T-helper 9 cell (primary cell): ENCODE measurements around the gene ELL2.
"Not testable (repeated sequence)": the region's sequence is repeated elsewhere in the genome, so short reads cannot be mapped to it uniquely, and the experiment has no call there.

Source experiments
- DNase-seq: peaks from one replicate; pipeline ENCODE4 v3.0.0-alpha.2; 2020

Gene ELL2

DNA sequence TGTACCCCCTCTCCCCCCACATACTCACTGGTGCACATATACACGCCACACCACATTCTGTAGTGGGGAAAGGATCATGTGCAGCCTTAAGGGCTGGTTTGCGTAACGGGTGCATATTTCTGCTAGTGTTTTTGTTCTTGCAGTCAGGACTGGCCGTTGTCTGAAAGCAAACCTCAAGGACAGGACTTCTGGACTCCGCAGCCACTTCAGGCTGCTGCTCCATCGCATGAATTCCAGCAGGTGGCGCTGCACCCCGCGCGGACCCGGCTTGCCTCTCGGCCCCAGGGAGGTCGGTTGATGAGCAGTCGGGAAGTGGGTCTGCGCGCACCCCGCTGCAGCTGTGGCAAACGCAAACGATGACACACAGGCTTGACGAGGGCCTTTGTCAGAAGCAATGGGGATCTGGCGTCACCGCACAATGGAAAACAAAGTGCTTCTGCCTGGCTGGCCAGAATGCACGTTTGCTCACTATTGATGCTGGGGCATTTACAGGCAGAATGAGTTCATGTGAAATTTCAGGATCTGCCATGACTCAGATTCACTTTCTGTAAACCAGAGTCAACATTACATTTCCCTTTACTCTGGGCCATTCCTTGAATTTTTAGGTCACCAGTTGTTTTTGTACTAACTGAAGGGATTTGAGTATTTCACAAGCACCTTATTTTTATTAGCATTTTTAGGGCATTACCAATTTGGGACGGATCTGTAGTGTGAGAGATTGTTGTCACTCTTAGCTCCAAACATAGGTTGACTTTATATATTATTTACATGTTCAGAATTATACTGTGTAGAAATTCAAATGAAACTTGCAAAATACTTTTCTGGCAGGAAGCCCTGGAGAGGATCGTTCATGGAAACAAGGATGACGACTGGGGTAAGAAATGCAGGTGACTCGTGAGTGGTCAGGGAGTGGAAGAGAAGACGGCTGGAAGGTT is 102.7 kb downstream of the ELL2 start:
- DNase-seq: peak; percentile 85

DNA sequence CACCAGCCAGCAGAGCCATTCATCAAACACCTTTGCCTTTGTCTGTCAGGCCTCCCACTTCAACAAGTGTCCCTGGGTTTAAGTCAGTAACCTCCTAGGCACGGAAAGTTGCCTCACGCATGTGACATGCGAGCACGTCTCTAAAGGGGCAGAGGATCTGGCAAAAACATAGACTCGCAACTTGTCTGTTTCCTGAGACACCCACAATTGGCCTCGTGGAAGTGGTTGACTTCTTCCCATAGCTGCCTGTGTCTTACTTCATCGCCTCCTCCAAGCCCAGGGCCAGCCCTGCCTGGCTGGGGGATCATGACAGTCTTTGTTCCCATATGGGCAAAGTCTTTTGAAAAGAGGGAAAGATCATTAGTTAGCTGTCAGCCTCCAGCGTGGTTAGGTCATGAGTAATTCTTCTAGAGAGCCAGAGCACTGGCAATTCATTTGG is 103.6 kb downstream of the ELL2 start:
- no peak for DNase-seq

DNA sequence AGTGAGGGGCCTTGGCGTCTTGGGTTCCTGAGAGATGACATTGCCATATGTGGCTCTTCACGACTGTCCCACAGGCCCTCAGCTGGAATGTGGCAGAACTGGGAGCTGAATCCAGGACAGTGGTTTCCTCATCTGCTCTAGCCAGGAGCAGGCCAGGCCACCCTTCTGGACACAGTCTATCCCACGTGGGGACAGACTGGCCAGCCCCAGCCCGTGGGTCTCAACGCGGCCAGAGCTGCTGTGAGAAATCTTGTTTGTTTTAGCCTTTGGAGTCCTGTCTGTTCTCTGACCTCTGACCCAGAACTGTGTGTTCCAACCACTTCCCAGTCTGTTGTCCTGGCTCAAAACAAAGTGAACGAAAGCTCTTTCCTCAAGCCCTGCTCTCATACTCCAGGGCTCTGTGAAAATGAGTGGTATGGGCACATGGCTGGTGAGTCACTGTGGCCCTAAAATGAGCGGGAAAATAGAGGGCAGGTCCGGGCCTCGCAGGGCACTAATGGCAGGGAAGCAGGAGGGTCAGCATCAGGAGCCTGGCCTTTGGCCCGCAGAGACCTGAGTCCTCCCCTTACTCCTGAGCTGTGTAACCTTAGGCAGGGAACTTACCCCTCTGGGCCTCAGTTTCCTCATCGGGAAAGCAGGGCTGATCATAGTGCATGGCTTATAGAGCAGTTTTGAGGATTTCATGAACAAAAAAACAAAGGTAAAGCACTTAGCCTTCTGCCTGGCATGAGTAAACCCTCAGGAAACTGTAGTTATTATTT is 104.3 kb downstream of the ELL2 start:
- no peak for DNase-seq

DNA sequence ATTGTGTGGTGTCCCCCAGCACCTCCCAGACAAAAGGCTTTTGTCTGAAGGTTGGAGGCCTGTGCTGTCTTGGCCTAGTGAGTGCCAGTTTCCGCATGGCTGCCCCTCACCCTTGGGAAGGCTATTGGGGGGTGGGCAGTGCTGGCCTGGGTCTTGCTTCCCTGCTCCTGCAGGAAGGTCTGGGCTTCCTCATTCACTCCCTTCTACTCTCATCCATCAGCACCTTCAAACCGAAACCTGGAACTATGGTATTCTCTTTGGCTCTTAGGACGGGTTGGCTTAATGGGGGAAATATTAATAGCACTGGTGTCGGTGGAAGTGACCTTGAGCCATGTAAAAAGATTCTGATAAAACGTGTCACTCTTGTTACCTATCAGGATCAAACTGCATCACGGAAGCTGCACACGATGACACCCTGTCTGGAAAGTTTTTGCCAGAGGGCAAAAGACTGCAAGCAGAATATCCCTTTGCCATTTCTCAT is 105.1 kb downstream of the ELL2 start:
- DNase-seq: no peak

GRCh38 chr5:95853490-95853889 is 108.2 kb downstream of the ELL2 start:
- no peak for DNase-seq

DNA sequence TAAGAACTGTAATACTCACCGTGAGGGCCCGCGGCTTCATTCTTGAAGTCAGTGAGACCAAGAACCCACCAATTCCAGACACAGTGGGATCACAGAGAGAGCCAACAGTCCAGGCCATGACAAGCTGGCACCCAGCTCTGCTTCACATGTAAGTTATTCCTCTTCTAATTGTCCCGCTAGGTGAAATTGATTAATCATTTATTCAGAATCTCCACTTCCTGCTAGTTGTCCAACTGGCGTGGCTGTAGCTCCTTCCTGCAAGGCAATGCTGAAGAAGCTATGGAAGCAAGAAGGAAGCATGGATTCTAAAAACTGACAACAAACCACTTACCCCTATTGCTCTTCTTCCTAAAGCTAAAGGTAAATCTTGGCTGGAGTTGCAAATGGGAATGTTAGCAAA is 109.1 kb downstream of the ELL2 start:
- no peak for DNase-seq

- not testable (repeated sequence) for DNase-seq
Measured at GRCh38 chr5:95851141-95851540, 110.5 kb downstream of the ELL2 start.

- DNase-seq: no peak
Measured at GRCh38 chr5:95850391-95850894, 111.2 kb downstream of the ELL2 start.

DNA sequence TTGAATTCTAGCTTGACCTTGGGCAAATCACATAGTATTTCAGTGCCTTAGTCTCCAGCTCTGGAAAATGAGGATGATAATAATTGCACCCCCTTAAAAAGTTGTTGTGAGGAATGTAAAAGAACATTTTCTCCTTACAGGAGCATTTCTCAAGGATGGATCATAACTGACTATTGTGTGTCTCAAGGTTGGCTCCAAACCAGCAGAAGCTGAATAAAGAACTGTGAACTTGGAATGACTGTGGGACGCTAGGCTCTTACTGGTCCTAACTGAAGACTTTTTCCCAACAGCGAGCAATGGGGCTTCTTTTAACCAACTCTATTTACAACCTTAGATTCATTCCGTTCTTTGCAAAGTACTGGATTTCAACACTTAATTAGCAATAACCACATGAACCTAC is 113.0 kb downstream of the ELL2 start:
- no peak for DNase-seq

- DNase-seq: no peak
Measured at GRCh38 chr5:95847261-95847592, 114.4 kb downstream of the ELL2 start.

- DNase-seq: peak; percentile 60
Measured at GRCh38 chr5:95846554-95847260, 114.9 kb downstream of the ELL2 start.

DNA sequence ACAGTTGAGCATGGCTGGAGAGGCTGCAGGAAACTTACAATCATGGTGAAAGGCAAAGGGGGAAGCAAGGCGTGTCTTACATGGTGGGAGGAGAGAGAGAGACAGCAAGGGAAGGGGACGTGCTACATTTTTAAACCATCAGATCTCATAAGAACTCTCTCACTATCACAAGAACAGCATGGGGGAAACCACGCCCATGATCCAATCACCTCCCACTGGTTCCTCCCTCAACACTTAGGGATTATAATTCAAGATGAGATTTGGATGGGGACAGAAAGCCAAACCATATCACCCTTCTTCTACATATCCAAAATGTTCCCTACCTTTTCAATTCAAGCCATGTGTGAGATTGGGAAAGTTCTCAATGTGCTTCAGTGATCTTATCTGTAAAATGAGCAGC is 116.3 kb downstream of the ELL2 start:
- no peak for DNase-seq

DNA sequence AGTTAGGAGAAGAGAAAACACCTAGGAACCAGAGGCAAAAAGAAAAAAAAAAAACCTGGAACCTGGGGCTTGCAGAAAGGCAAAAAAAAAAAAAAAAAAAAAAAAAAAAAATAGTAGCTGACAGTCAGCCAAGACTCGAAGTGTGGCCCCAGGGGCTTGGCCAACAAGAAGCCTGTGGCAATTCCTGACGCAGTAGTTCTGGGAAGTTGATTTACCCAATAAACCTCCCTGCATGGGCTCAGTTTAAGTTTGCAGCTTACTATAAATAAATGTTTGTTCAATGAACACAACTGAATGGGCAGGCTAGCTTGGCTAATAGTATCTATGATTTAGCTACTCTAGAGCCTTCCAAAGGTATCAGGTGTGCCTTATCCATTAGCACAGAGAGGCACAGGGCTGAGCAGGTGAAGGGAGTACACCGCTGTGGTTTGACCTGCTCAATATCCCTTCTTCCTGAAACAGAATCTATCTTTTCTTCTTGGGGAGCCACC is 117.9 kb downstream of the ELL2 start:
- DNase-seq: no peak

- DNase-seq: peak; percentile 40
Measured at GRCh38 chr5:95842854-95843544, 118.7 kb downstream of the ELL2 start.

DNA sequence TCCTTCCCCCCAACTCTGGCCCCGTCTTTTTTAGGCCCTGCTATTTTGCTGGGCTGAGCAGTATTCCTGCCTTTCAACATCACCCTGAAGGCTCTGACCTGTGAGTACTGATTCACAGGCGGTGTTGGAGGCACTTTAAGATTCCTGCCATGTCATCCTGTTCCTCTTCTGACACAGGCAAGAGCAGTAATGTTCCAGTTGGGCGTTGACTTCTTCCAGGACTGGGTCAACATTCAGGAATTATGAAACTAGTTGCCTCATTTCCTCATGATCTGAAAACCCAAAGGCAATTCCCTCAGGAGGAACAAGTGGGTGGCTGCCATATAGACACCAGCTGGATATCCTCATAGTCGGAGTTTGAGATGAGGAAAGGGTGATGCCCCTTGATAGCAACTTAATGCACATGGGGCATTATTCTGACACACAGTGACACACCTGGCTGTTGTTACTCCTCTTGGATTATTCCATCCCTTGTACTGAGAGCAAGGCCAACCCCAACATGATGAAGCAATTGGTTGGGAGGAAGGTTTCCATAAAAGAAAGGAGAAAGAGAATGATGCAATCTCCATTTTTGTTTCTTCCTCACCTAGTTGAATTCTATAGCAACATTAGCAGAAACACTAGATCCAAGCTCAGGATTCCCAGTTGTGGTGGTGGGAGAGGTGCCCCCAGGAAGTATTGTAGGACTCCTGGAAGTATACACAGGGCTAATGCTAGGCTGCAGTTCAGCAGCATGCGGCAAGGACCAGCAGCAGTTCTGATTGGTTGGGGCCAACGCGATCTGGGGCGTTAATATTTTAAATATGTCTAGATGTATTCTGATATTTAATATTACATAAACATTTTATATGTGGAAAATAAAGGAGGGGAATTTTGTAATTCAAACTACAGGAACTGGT is 119.5 kb downstream of the ELL2 start:
- no peak for DNase-seq

GRCh38 chr5:95840956-95841705 is 120.5 kb downstream of the ELL2 start:
- no peak for DNase-seq

DNA sequence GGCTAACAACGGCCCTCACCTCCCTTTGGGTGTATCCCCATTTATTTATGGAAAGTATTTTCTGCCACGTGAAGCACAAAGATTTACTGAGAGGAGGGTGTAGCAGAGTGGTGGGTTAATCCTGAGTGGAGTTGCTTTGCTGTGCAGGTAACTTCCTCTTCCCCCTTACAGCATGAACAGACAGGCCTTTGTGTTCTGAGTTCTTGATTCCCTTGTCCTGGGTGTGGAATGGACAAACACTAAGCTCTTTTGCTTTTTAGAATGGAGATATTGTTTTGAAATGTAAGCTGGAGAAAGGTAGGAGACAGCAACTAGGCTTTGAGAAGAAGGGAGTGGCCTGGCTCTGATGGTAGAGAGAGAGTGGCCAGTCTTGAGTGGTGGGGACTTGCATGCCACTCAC is 122.0 kb downstream of the ELL2 start:
- no peak for DNase-seq

DNA sequence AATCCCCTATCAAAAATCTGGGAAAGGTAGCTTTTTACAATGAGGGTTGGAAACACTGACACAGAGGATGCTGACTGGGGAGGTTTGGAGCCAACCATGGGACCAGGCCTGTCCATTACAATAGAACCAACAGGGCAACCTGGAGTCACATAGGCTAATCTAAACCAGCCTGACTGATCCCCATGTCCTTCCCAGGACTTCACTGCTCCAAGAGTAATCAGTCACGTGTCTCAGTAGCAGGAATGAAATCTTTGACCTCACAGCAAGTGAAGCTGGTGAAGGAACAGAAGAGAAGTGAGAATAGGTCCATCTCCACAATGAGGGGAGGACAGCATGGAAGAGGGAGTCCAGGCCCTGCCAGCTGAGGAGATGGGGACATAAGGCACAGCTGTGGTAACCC is 123.1 kb downstream of the ELL2 start:
- DNase-seq: no peak

GRCh38 chr5:95838001-95838520 is 123.6 kb downstream of the ELL2 start:
- no peak for DNase-seq

DNA sequence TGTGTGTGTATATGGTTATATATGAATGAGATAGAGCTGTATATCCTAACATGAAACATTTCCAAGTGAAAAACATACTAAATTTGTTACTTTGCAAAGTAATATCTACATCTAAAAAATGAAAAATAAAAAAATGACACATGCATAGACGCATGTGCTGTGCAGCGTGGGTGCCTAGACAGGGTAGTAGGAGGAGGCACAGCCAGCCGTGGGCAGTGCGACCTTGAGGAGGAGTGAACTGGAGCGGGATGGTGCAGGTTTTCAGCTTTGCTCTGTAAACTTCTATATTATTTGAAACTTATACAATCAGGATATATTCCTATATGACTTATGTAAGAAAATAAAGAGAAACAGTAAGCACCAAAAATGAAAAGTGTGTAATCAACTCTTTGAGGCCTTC is 124.2 kb downstream of the ELL2 start:
- no peak for DNase-seq
